GM21360 (cell line): ENCODE measurements around the gene ASIC2.

ENCODE experiments used
- ATAC-seq: cut with Tn5 transposase; IDR thresholded peaks from one replicate; pipeline ENCODE4 v1.9.1; 2021; ENCODE audit warnings: mild to moderate bottlenecking, moderate library complexity; ENCODE audit not compliant: unreplicated experiment

Gene ASIC2

DNA sequence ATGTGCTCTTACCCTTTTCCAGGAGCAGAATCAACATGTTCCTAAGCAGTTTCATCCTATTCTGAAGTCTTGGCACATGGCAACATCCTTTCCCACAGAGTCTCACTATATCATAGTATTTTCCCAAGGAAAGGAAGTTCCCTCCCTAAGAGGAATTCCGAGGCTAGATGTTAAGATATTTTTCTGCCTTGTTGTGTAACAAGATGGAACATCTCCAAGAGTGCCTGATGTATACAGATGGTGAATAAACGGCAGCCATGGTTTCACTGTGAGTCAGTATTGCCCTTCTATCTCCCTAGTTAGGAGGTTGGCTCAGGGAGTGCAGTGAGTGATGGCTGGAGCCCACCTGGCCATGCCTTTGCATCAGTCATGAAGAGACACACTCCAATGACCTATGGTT lies 253.2 kb downstream of the ASIC2 start:
- no peak for ATAC-seq

DNA sequence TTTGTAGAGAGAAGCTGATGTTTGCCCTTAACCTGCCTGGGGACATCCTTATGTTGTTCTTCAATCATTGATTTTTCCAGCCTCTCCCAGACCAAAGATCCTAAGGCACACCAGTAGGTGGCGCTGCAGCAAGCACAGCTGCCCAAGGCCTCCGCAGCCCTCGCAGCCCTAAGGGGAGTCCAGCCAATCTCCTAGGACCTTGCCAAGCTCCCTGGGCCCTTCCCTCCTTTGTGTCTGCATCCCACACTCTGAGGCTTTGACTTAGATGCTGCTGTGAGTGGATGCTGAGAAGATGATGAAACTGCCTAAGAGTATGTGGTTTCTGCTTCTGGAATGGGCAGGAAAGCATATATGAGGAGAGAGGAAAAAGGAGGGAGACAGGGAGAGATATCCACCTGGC lies 254.4 kb downstream of the ASIC2 start:
- no peak for ATAC-seq

DNA sequence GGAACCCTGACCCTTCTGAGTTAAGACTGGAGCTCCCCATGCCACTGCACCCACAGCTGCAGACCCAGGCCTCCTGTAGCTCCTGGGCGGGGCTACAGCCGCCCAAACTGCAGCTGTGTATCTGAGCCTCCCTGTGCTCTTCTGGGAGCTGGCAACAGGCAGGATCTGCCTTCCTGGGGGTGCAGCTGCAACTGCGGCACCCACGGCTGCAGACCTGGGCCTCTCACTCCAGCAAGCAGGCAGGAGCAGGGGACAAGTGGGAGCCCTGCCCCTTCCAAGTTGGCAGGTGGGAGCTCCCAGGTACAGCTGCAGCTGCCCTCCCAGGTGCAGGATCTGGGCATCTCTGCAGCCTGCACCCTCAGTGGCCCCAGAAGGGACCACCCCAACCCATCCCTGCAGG lies 259.9 kb downstream of the ASIC2 start:
- no peak for ATAC-seq

DNA sequence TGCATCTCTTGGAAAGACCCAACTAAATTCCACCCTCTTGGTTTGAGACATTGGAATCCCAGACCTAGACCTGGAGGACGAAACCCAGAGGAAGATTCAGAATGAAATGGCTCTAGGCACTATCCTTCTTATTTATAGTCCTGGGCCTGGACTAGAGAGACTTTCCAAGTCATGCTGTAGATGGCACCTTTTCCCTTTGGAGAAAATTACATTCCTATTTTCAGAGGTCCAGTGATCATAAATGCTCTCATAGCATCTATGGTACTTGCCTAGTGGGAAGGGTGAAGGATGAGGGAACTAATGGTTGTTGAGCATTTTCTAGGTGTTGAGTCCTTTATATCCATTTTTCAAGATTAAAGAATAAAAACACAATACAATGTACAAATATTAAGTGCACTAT lies 264.3 kb downstream of the ASIC2 start:
- no peak for ATAC-seq

DNA sequence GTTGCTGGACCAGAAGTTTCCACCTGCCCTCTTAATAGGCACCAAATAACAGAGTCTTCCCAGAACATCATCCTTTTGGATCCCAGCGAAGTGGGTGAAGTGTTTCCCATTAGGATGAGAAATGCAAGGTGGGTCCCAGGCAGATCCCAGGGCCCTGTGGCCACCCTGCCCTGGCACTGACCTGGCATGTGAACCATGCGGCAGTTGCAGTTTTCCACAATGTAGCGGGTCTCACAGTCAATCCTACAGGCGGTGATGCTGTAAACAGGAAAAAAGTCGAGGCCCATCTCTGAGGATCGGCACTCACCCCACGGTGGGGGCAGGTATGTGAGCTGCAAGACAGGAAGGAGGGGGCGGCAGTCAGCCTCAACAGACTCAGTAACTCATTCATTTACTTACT lies 265.0 kb downstream of the ASIC2 start:
- no peak for ATAC-seq

DNA sequence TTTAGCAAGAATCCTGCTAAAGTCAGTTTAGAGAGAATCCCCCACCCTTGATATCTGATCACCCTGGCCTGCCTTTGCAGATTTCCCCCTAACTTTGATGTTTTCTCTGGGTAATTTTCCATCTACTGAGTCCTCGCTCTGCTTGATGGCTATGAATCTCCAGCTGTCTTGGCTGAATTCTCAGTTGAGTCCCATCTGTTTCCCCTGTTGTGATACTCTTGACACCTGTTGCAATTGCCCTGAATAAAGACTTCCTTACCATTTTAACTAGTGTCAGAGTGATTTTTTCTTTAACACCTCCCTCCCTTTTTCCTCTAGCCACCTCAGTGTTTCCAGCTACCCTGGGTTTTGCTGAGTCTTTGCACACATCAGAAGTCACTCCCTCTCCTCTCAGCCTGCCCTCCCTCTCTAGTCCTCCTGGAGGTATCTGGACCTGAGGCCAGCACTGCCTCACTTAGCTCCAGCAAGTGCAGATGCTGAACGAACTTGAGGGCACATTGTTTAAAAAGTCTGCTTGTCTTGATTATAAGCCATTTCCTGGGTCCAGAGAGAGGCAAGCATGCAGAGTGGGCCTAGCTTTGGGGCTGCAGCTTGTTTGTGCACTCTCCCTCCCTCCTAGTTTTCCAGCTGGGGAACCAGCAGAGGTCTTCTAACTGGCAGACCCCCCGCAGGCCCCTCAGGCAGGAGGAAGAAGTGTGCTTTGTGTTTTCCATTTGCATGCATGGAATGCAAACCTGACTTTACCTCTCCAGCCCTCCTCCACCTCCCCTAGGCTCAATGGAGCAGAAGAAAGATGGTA lies 268.2 kb downstream of the ASIC2 start:
- no peak for ATAC-seq

DNA sequence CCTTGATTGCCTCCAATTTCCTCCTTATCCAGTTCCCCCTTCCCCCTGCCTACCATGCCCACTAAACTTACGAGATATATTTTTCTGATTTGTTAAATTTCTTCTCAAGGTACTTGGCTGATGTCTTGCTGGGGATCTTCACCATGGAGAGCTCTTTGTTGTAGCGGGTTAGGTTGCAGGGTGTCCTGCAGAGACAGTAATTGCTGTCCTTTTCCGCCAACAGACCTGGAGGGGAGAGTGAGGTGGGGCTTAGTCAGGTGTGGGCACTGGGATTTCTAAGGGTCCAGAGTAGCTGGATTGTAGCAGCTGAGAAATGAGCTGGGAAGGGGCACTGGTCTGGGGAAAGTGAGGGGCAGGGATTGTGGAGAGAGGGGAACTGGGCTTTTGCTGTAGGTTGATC lies 269.3 kb downstream of the ASIC2 start:
- no peak for ATAC-seq

DNA sequence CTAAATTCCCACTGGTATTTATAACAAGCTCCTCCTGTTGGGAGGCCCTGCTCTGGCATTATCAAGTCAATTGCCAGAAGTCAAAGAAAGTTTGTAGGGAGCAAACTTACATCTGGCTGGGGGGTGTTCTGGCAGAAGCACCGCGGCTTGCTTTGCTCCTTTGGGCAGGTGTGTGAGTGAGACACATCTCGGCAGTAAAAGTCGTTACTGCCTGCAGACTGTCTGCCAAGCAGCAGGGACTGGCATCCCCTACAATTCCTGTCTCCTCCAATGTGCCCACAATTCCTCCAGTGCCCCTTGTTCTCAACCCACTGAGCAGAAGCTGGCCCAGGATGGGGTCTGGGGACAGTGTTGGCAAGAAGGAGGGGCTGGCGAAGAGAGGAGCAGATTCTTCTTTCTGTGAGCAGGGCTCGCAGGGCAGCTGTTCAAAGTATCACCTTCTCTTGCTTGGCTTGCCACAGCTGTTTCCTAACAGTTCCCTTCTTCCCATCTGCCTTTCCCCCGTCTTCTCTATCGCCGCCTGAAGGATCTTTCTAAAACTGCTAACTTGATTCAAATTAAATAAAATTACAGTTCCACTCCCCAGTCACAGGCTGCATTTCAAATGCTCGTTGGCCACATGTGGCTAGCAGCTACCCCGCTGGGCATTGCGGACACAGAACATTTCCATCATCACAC lies 271.2 kb downstream of the ASIC2 start:
- ATAC-seq = no peak

DNA sequence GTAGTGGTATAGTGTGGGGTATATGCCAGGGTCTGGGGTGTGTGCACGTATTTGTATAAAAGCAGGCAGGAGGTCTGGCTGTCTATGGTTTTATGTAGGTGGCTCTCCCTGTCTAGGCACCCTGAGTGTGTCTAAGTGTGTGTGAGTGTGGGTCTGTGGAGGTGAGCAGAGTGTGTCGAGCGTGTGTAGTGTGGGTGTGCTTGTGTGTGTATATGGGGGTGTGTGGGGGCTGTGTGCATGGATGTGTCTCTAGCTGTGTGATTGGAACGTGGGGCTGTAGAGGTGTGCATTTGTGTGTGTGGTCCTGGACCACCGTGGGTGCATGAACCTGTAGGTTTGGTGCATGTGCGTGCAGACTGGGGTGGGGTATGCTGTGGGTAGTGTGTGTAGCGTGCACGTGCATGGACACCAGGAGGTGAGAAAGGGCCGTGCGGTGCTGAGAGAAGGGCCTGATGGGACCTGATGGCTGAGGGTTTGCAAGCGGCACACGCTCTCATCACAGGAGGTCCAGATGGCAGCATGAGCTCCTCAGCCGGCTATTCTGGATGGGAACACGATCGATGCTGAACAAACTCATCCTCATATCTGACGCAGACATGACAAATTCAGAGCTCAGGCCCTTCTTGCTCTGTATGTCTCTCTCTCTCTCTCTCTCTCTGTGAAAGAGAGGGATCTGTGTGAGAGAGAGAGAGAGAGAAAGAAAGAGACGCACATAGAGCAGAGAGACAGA lies 273.8 kb downstream of the ASIC2 start:
- no peak for ATAC-seq

DNA sequence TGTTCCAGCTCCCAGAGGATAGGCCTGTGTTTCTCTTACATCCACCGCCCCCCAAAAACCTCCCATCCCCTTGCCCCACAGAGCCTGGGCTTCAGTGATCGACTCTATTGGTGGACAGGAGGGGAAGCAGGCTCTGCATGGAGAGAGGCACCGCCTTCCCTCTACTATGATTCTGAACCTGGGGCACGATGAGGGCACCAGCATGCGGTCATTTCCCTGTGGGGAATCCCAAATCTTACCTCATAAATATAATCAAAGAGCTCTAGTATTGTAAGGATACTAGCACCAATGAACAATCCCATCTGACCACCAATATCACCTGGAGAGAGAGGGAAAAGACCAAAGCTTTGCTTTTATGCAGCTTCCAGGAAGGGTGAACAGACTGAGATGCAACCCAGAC lies 275.7 kb downstream of the ASIC2 start:
- no peak for ATAC-seq

DNA sequence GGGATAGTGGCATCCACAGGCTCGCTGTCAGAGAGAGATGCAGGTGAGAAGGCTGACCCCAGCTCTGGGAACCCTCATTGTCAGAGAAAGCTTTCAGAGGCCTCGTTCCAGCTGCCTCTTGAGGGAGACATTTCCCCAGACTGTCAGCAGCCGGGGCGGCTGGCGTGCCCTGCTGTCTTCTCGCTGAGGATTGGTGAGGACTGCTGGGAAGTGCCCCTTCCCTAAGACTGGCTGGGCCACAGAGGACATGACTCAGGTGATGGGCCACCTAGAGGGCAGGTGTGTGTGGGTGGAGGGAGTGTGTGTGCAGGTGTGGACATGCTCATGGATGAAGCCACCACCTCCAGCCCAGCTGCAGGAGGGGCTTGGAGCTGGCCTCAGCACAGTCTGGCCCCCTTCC lies 276.2 kb downstream of the ASIC2 start:
- no peak for ATAC-seq

DNA sequence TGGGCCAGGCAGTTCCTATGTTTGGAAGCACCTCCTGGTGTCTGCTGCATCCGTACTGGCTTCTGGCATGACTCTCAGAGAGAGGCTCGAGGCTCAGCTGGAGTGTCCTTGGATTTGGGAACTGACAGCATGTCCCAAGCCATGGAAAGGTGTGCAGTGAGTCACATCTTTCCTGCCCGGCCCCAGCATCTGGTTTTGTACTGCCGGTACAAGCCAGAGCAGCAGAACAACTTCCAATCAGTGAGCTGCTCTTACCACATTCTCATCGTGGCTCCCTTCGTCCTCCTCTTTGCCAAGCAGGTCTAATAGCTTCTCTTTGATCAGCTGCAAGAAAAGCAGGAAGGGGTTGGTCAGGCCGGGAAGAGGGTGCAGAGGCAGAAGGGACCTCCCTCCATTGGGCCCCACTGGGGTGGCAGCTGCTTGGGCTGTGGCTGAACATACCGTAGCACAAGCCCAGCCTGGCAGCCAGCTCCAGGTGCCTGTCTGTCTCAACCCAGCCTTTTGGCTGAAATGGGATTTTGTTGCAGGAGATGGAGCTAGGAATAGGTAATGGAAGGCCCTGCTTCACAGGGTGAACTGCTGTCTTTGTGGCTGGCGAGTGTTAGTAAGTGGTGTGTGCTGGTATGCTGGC lies 277.3 kb downstream of the ASIC2 start:
- no peak for ATAC-seq

DNA sequence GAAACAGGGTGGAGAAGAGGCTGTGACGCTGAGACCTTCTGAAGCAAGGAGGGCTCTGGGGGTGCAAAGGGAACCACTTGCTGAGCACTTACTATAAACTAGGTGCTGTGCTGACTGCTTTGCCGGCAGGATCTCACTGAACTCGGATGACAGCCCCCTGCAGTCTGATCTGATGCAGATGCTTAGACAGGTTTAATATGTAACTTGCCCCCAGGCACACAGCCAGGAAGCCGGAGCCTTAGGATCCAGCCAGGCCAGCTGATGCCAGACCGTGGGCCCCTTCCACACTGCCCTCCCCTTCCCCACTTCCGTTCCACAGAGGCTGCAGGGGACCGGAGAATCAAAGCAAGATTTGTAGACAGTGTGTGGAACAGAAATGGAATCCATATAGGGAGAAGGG lies 278.3 kb downstream of the ASIC2 start:
- no peak for ATAC-seq

DNA sequence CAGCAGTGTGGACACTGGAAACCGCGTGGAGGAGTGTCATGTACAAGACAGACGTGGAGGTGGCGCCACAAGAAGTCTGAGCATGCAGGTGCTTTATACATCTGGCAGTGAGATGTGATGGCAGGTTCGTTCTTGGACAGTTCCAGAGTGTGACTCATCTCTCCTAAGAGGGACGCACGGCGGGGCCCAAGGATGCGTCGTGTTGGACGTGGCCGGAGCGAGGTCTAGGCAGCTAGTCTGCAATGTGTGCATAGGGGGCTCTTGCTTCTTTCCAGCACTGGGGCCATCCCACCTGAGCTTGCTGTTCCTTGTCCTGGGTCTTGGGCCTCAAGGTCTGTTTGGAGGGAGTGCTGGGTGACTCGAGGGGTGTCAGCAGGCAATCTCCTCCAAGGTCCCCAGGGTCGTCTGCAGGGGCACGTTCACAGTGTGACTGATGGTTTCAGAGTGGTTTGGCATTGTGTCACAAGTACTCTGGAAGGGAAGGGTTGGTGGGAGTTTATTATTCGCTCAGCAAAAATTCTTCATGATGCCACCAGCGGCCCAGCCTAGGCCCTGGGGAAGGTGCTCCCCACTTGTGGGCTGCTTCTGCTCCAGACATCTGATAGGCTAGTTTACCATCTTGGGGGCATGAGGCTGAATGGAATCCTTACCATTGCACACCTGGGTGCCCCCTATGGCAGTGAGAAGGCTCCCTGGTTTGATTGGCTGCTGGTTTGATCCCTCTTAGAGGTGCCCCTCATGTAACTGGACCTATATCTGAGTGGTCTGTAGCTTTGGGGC lies 279.3 kb downstream of the ASIC2 start:
- no peak for ATAC-seq

DNA sequence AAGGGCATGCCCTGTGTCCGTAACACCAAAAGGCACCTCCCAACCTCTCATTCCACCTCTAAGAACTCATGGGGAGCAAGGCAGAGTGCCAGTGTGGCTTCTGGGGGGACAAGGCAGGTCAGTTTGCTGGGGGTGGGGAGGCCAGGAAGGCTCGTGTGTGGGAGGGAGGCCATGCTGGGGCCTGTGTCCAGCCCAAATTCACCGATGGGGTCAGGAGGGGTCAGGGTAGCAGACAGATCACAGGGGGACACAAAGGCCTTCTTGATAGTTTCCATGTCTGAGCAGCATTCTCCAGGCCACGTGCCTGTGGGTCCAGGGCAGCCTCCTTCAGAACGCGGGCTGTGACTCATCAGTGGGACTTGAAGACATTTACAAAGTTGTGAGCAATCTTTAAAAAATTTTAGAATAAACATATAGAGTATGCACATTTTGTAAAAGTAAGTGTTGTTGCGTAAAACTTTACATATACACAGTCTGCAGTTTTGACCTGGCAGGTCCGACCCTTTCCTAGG lies 280.5 kb downstream of the ASIC2 start:
- no peak for ATAC-seq

DNA sequence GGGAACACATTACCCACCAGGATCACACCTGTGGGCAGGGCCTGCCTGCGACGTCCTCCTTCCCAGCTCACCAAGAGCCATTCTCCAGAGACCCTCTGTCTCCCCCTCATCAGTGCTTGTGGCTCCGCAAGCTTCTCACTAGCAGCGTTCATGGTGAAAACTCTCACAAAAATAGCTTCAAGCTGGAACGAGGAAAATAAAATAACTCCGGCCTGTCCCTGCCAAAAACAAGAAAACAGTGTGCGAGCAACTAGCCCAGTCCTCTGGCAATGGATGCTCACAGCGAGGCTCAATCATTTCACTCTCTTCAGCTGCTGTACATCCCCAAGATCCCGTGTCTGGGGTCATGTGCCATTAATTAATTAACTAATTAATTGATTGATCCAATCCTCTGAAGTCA lies 283.5 kb downstream of the ASIC2 start:
- ATAC-seq = no peak

DNA sequence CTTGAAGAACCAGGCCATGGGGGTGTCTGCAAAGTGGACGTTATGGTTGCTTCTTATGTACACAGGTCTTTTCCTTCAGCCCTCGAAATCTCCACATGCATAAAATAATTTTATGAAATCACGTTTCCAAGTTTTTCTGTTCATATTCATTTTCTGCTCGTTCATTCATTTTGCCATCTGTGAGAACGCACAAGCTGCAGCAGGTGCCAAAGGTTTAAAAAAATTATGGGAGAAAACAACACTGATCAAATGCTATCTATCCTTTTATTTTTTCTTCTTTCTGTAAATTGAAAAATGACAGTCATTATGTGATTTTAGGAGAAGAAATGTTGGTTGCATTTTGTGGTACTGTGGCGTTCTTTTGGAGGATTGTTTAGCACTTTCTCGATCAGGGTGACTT lies 285.9 kb downstream of the ASIC2 start:
- ATAC-seq = no peak

DNA sequence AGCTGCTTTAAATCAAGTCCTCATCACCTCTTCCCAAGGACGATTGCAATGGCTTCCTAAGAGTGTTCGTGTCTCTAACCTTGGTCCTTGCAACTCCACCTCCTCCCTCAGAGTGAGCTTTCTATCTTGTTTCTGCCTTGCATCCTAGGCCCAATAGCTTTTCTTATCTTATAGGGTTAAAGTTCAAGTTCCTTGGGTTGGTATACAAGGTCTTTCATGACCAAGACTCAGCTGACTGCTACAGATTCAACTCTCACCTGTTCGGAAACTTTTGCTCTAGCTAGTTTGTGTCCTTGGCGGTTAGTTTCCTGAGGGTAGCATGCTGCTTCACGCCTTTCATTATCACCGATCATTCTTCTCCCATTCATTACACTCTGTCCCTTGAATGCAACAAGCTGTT lies 290.8 kb downstream of the ASIC2 start:
- no peak for ATAC-seq

DNA sequence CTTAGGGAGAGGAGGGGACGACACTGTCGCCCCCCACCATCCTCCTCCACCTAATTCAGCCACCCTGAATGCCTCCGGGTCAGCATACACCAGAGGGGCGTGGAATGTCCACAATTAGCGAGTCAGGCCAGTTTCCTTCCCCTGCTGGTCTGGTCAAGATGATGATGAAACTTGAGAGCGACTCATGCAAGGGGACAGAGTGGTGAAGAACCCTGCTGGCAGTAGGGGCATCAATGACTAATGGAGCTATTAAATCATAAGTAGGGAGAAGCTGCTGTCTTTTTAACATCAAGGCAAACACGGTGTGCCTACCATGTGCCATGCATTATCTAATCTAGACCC lies 294.2 kb downstream of the ASIC2 start:
- ATAC-seq = no peak

DNA sequence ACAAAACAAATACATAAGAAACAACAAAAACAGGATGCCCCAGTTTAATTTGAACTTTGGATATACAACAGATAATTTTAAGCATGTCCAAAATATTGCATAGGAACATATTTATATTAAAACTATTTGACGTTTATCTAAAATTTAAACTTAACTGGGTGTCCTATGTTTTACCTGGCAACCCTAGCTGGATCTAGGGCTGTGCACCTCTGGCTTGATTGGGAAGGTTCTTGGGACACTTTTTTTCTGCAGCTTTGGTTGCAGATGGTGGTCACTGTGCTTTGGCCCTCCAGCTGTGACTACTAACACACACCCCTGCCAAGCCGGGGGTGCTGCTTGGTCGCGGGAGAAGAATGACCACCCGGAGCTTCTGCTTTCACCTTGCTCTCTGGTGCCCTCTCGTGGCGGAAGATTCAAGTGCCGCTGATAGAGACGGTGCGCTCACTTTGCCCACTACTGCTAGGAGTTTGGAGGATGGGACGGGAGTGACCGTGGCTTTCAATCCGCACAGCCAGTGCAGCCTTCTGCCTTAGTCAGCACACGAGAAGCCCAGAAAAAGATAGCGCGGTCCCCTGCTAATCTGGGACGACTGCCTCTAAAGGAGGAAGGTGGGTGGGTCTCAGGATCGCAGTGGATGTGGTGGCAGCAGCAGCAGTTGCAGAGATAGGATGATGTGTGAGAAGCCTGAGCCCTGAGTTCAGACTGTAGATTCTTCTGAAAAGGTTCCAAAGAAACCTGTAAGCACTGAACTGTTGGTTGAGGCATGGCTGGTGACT lies 294.8 kb downstream of the ASIC2 start:
- no peak for ATAC-seq
